ENCODE data around the gene NPW.

The NPW gene

DNA sequence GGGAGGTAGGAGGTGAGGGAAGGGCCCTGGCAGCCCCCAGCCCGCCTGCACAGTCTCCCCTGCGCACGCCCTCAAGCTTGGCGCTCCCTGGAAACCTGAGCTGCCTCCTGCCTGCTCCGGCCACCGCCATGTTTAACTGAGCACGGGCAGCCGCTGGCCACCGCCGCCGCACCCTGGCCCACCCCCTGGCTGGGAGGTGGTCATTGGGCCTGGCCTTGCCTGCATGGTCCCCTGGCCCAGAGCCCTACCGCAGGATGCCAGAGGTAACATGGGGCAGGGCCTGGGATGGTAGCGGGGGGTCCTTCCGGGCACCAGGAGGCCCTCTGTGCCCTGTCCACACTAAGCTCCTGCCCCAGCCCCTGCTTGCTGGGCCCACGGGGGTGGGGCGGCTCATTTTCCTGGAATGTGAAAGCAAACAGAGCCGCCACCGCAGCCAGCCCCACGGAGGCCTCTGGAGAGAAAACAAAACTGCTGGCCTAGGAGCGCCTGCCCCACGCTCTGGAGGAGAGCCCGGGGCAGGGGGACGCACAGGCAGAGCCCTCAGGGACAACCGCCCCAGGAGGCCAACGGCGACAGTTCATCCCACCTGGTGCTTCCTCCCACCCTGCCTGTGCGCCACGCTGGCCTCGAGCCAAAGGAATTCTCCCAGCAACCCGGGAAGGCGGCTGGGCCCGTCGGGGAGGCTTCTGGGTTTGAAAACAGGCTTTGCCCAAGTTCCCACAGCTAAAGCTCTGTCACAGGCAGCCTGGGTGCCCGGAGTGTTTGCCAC is 16.0 kb downstream of the NPW start:
- peak overlapping the region; percentile 30 for H3K4me3 ChIP-seq (ENCODE audit: low read depth, low read length)
- TF ChIP-seq, protein P1, sequence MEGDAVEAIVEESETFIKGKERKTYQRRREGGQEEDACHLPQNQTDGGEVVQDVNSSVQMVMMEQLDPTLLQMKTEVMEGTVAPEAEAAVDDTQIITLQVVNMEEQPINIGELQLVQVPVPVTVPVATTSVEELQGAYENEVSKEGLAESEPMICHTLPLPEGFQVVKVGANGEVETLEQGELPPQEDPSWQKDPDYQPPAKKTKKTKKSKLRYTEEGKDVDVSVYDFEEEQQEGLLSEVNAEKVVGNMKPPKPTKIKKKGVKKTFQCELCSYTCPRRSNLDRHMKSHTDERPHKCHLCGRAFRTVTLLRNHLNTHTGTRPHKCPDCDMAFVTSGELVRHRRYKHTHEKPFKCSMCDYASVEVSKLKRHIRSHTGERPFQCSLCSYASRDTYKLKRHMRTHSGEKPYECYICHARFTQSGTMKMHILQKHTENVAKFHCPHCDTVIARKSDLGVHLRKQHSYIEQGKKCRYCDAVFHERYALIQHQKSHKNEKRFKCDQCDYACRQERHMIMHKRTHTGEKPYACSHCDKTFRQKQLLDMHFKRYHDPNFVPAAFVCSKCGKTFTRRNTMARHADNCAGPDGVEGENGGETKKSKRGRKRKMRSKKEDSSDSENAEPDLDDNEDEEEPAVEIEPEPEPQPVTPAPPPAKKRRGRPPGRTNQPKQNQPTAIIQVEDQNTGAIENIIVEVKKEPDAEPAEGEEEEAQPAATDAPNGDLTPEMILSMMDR (IDR thresholded peaks at IDR 0.05; ENCODE audit: low read depth, low read length) = no peak

DNA sequence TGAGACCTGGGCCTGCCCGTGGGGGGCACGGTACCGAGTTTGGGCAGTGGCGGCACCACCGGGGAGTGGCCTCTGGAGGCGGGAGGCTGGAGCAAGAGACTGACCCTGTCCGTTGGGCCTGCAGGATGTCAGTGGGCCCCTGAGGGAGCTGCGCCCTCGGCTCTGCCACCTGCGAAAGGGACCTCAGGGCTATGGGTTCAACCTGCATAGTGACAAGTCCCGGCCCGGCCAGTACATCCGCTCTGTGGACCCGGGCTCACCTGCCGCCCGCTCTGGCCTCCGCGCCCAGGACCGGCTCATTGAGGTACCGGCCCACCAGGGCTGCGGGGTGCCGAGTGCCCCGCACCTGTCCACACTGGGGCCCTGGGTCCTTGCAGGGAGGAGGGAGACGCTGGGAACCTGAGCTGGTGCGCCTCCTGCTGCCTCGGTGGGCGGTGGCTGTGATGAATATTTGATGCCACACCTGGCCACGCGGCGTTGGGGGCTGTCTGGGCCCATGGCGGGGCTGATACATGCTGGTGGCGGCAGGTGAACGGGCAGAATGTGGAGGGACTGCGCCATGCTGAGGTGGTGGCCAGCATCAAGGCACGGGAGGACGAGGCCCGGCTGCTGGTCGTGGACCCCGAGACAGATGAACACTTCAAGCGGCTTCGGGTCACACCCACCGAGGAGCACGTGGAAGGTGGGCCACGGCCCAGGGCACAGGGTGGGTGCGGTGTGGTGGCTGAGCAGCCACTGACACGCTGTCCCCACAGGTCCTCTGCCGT is 16.8 kb downstream of the NPW start:
- H3K4me3 ChIP-seq (ENCODE audit: low read depth, low read length) = peak overlapping the region; percentile 27
- TF ChIP-seq, protein P1 (IDR thresholded peaks at IDR 0.05; ENCODE audit: low read depth, low read length) = no peak

DNA sequence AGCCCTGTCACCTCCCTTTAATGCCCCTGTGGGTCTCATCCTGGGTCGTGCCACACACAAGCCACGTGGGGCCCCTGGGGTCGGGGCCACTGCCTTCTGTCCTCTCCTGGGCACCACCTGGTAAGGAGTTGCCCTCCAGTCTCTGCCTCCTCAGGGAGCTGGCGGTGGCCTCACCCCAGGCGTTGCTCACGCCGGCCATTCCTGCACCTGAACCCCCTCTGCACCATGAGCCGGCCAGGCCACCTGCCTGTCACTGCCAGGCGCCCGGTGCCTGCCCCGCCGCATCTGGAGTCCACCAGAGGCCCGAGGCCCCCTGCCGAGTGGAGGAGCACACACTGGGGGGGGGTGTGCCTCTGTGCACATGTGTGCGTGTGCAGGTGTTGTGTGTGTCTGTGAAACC is 17.5 kb downstream of the NPW start:
- TF ChIP-seq, protein P1 (IDR thresholded peaks at IDR 0.05; ENCODE audit: low read depth, low read length) = no peak
- no peak overlapping the region for H3K4me3 ChIP-seq (ENCODE audit: low read depth, low read length)

DNA sequence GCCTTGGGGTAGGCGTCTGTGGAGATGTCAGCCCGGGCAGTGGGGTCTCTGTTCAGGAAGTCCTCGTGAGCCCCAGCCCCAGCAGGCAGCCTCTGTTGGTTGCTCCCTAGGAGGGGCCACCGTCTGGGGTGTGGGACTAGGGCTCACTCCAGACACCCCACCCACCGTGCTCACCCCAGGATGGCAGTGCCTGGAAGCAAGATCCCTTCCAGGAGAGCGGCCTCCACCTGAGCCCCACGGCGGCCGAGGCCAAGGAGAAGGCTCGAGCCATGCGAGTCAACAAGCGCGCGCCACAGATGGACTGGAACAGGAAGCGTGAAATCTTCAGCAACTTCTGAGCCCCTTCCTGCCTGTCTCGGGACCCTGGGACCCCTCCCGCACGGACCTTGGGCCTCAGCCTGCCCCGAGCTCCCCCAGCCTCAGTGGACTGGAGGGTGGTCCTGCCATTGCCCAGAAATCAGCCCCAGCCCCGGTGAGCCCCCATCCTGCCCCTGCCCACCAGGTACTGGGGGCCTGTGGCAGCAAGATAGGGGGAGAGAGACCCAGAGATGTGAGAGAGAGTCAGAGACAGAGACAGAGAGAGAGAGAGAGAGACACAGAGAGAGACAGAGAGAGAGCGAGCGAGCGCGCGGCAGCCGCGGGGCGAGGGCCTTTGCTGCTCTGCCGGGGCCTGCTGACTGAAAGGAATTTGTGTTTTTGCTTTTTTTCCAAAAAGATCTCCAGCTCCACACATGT is 18.2 kb downstream of the NPW start:
- no peak overlapping the region for H3K4me3 ChIP-seq (ENCODE audit: low read depth, low read length)
- TF ChIP-seq, protein P1 (IDR thresholded peaks at IDR 0.05; ENCODE audit: low read depth, low read length) = no peak

DNA sequence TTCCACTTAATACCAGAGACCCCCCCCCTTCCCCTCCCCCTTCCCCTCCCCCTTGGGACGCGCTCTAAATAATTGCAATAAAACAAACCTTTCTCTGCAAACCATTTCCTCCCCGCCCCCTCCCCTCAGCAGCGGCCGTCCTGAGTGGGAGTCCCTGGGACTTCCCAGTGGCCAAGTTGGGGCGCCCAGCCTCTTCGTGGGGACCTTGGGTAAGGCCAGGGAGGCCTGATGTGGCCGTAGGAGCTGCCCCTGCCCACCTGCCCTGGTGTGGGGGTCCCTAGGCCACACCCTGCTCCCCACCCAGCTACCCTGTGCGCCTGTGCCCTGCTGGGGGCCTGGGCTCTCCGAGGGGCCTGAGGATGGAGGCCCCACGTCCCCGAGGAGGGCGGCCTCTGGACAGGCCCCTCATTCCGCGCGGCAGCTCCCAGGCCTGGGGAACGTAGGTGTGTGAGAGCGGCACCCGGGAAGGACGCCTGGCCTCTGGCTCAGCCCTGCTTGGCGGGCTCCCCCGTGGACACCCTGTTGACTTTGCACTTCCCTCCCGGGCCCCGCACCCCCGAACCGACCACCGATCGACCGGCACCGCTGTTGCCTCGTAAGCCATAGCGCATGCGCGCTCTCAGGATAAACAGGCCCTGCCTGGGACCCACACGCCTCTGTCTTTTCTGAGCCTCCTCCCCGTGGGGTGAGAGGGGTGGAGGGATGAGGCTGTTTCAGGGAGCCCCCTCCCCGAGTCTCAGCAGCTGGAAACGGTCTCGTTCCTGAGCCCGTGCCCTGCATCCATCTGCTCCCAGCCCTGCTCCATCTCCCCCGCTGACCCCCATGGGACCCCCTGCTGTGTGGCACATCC is 19.0 kb downstream of the NPW start:
- TF ChIP-seq, protein P1 (IDR thresholded peaks at IDR 0.05; ENCODE audit: low read depth, low read length) = no peak
- no peak overlapping the region for H3K4me3 ChIP-seq (ENCODE audit: low read depth, low read length)

DNA sequence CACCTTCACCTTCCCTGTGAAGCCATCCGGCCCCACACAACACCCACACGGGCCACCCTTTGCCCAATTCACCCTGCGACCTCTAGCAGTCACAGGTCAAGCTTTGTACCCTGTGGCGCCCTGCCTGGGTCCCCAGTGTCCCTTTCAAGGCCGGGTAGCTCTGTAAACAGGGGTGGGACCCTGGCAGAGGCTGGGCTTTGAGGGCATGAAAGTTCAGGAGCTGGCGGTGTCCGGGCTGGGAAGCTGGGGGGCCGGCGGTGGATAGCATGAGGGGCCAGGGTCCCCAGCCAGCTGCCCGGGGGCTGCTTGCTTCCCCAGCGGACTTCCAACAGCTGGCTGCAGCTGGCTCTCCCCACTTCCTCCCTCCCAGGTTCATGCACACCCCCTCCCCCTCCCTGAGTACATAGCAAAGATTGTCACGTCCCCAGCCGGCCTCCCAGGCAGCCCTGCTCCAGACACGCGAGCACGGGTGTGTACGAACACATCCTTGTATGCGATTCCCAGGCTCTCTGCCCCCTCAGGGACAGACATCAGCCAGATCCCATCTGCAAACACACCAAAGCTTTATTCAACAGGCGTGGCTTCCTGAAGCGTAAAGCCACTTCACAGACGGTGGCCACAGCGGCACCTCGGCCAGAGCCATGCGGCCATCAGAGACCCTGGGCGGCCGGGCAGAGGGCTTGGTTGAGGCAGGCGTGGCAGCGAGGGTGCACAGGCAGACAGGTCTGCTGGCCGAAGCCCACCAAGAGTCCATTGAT is 19.9 kb downstream of the NPW start:
- H3K4me3 ChIP-seq (ENCODE audit: low read depth, low read length) = no peak overlapping the region
- TF ChIP-seq, protein P1 (IDR thresholded peaks at IDR 0.05; ENCODE audit: low read depth, low read length) = no peak
